Mesenchymal stem cell (in vitro differentiated cells and primary cell): Measurements from ENCODE around the gene ZMAT5.

Experiments
- DNase-seq: peaks from one replicate; pipeline ENCODE4 v3.0.0-alpha.2; 2013
- H2AFZ ChIP-seq: one replicate; pipeline ENCODE4 v1.6.1; 2013; ENCODE audit warnings: low read depth, mild to moderate bottlenecking, control low read depth, inconsistent platforms, low read length, moderate library complexity
- H2AK5ac ChIP-seq: 2 replicates; pipeline ENCODE4 v1.6.1; 2013; ENCODE audit warnings: low read length, moderate library complexity, mild to moderate bottlenecking, inconsistent platforms; ENCODE audit not compliant: severe bottlenecking
- H2BK120ac ChIP-seq: one replicate; pipeline ENCODE4 v1.6.1; 2013; ENCODE audit warnings: low read depth, mild to moderate bottlenecking, inconsistent platforms, low read length, moderate library complexity
- H2BK12ac ChIP-seq, 2 experiments: one replicate each; pipeline ENCODE4 v1.6.1; 2013; ENCODE audit warnings: inconsistent platforms in 2 of 2, low read length in 2 of 2, mild to moderate bottlenecking in 2 of 2, moderate library complexity in 2 of 2, control low read depth in 1 of 2
- H2BK15ac ChIP-seq: one replicate; pipeline ENCODE4 v1.6.1; 2013; ENCODE audit warnings: mild to moderate bottlenecking, low read depth, inconsistent platforms; ENCODE audit not compliant: poor library complexity, severe bottlenecking
- H2BK5ac ChIP-seq: 2 replicates; pipeline ENCODE4 v1.6.1; 2013; ENCODE audit warnings: low read depth, mild to moderate bottlenecking, low read length, control low read depth, inconsistent platforms; ENCODE audit not compliant: poor library complexity, severe bottlenecking
- H3K14ac ChIP-seq, 2 experiments: one replicate each; pipeline ENCODE4 v1.6.1; 2013; ENCODE audit warnings: inconsistent platforms in 2 of 2, low read length in 2 of 2, control low read depth in 1 of 2, mild to moderate bottlenecking in 1 of 2, moderate library complexity in 1 of 2
- H3K18ac ChIP-seq, 2 experiments: one replicate each; pipeline ENCODE4 v1.6.1; 2013; ENCODE audit warnings: inconsistent platforms in 2 of 2, low read length in 2 of 2, control low read depth in 1 of 2, low read depth in 1 of 2, mild to moderate bottlenecking in 1 of 2
- H3K23ac ChIP-seq, 2 experiments: one replicate each; pipeline ENCODE4 v1.6.1; 2013; ENCODE audit warnings: inconsistent platforms in 2 of 2, low read length in 2 of 2, mild to moderate bottlenecking in 2 of 2, moderate library complexity in 2 of 2, control low read depth in 1 of 2
- H3K27ac ChIP-seq: 2 replicates; pipeline ENCODE4 v1.5.1; 2013; ENCODE audit warnings: mild to moderate bottlenecking, moderate library complexity, low read length, control low read depth, inconsistent platforms; ENCODE audit not compliant: poor library complexity, severe bottlenecking
- H3K27me3 ChIP-seq, 2 experiments: 2 replicates each; pipeline versions ENCODE4 v1.6.1 to v1.7.0; 2013; ENCODE audit warnings: low read length in 2 of 2, mild to moderate bottlenecking in 2 of 2, moderate library complexity in 2 of 2, control low read depth in 1 of 2, inconsistent platforms in 1 of 2; ENCODE audit not compliant: control insufficient read depth in 1 of 2, insufficient read depth in 1 of 2
- H3K36me3 ChIP-seq, 2 experiments: 2 replicates each; pipeline versions ENCODE4 v1.6.1 to v1.7.0; 2013; ENCODE audit warnings: low read length in 2 of 2, control low read depth in 1 of 2, inconsistent platforms in 1 of 2, low read depth in 1 of 2, mild to moderate bottlenecking in 1 of 2; ENCODE audit not compliant: insufficient read depth in 2 of 2, control insufficient read depth in 1 of 2
- H3K4ac ChIP-seq, 2 experiments: one replicate each; pipeline ENCODE4 v1.6.1; 2013; ENCODE audit warnings: inconsistent platforms in 2 of 2, low read length in 2 of 2, mild to moderate bottlenecking in 2 of 2, moderate library complexity in 2 of 2, control low read depth in 1 of 2, low read depth in 1 of 2
- H3K4me1 ChIP-seq: 2 replicates; pipeline ENCODE4 v1.6.1; 2013; ENCODE audit warnings: low read depth, low read length, control low read depth; ENCODE audit not compliant: control insufficient read depth, insufficient read depth
- H3K4me2 ChIP-seq: 2 replicates; pipeline ENCODE4 v1.6.1; 2013; ENCODE audit warnings: low read length, mild to moderate bottlenecking, inconsistent platforms; ENCODE audit not compliant: poor library complexity, severe bottlenecking
- H3K4me3 ChIP-seq, 2 experiments: 2 replicates each; pipeline versions ENCODE4 v1.5.1 to v1.7.0; 2013; ENCODE audit warnings: low read length in 2 of 2, mild to moderate bottlenecking in 2 of 2, control low read depth in 1 of 2, low read depth in 1 of 2; ENCODE audit not compliant: insufficient read depth in 1 of 2
- H3K79me1 ChIP-seq: replicated peaks from 2 replicates; pipeline ENCODE4 v1.6.1; 2013; ENCODE audit warnings: mild to moderate bottlenecking, control low read depth, low read length, inconsistent platforms; ENCODE audit not compliant: poor library complexity, severe bottlenecking
- H3K9ac ChIP-seq: 2 replicates; pipeline ENCODE4 v1.7.0; 2013; ENCODE audit warnings: mild to moderate bottlenecking, low read length, moderate library complexity
- H3K9me3 ChIP-seq: 2 replicates; pipeline ENCODE4 v1.7.0; 2013; ENCODE audit warnings: mild to moderate bottlenecking, low read length; ENCODE audit not compliant: control insufficient read depth
- H4K8ac ChIP-seq: one replicate; pipeline ENCODE4 v1.6.1; 2013; ENCODE audit warnings: inconsistent platforms, mild to moderate bottlenecking, low read length, moderate library complexity
- H4K91ac ChIP-seq: one replicate; pipeline ENCODE4 v1.6.1; 2013; ENCODE audit warnings: mild to moderate bottlenecking, low read length, inconsistent platforms
- WGBS: methylation state at CpG from one replicate; pipeline ENCODE4 v1.1.7; 2013; ENCODE audit warnings: mixed read lengths; 5-methylcytosine and 5-hydroxymethylcytosine counted together

ZMAT5 gene

DNA sequence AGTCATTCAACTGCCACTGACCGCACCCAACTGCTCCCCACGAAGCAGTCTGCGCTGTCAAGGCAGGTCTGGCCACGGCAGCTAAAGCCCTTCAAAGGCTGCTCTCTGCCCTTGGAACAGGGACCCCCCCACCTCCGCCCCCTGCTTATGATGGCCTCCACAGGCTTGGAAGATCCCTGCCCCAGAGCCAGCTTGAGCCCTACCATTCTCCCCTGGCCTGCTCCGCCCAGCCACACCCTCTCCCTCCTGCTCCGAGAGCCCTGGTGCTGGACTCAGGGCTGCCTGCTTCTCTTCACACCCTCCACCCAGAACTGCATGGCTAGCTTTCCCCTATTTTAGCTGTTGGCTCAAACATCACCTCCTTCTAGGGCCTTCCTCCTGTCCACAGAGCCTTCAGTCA, 19.0 kb downstream of the ZMAT5 start:
- H3K36me3 ChIP-seq, result peaks cover 41 to 54% of the 10 kb centered on the region in 2 experiments
- peak overlapping the region in 1 of 2 experiments; percentile 70 for H3K23ac ChIP-seq
- no peak for DNase-seq
- H3K4me1 ChIP-seq, result peaks cover 3% of the 10 kb centered on the region
- no peak overlapping the region for H2BK15ac ChIP-seq
- no peak overlapping the region for H3K4me3 ChIP-seq
- no peak overlapping the region for H3K27ac ChIP-seq
- H3K18ac ChIP-seq, result no peak overlapping the region
- WGBS, result 91% methylated on average over 7 of the region's 7 CpGs
- H2BK12ac ChIP-seq, result no peak overlapping the region
- H3K4ac ChIP-seq, result no peak overlapping the region
- no peak overlapping the region for H2BK5ac ChIP-seq
- H2BK120ac ChIP-seq, result no peak overlapping the region
- H3K4me2 ChIP-seq, result no peak overlapping the region
- H2AK5ac ChIP-seq, result no peak overlapping the region
- peaks cover 2% of the 10 kb centered on the region for H3K79me1 ChIP-seq
- no peak overlapping the region for H4K91ac ChIP-seq
- no peak overlapping the region for H3K14ac ChIP-seq
- no peaks in the 10 kb centered on the region for H3K9me3 ChIP-seq
- no peak overlapping the region for H3K9ac ChIP-seq
- no peak overlapping the region for H4K8ac ChIP-seq
- no peak overlapping the region for H2AFZ ChIP-seq
- no peaks in the 10 kb centered on the region for H3K27me3 ChIP-seq

DNA sequence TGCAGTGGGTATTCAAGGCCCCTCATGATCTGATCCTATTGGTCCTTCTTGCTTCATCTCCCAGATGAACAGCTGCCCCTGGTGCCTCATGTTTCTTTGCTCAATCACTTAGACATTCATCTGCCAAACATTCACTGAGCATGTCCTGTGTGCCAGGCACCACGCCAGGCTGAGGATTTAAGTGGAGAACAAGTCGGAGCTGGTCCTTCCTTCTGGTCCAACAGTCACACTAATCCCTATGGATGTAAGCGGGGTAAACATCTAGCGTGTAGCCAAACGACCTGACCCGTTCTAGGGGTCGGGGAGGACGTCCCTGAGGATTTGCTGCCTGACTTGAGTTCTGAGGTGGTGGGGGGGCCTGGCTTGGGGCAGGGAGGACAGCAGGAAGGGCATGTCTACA, 21.9 kb downstream of the ZMAT5 start:
- Histone ChIP-seq H3K18ac (no peak overlapping the region), H3K4me1 (peaks cover 3% of the 10 kb centered on the region), H3K23ac (no peak overlapping the region), H3K9ac (no peak overlapping the region), H2BK12ac (no peak overlapping the region), H2BK15ac (no peak overlapping the region), H3K27ac (no peak overlapping the region), H3K79me1 (no peaks in the 10 kb centered on the region), H3K14ac (no peak overlapping the region), H3K4ac (no peak overlapping the region), H3K36me3 (peaks cover 53 to 65% of the 10 kb centered on the region in 2 experiments), H4K8ac (no peak overlapping the region), H2BK5ac (no peak overlapping the region), H3K4me3 (no peak overlapping the region), H3K27me3 (no peaks in the 10 kb centered on the region), H2AFZ (no peak overlapping the region), H2AK5ac (no peak overlapping the region), H2BK120ac (no peak overlapping the region), H4K91ac (no peak overlapping the region), H3K9me3 (no peaks in the 10 kb centered on the region), H3K4me2 (no peak overlapping the region)
- 88% methylated on average over 8 of the region's 8 CpGs for WGBS
- peak; percentile 7 for DNase-seq

DNA sequence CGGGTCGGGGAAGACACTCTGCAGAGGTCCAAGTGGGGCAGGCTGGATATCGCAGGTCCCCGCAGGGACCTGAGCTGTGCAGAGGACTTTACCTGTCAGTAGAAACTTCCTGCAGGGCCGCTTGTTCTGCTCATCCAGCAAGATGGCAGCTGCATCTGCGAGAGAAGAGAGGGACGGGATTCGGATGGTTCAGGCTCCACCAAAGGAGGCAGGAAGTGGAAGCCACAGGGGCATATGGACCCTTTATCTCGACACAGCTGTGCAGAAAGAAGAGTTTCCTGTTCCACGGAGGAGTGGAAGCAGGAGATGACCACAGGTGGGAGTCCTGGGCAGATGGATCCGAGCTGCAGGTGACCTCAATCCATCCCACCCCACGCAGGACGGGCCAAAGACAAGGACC, 24.5 kb downstream of the ZMAT5 start:
- Histone ChIP-seq H3K36me3 (peaks cover 46 to 69% of the 10 kb centered on the region in 2 experiments), H3K14ac (no peak overlapping the region), H2AK5ac (no peak overlapping the region), H3K4me3 (no peak overlapping the region), H2BK120ac (no peak overlapping the region), H3K9ac (no peak overlapping the region), H3K9me3 (no peaks in the 10 kb centered on the region), H2BK12ac (no peak overlapping the region), H4K91ac (no peak overlapping the region), H3K4me1 (peaks cover 5% of the 10 kb centered on the region), H3K27me3 (no peaks in the 10 kb centered on the region), H3K4ac (no peak overlapping the region), H3K79me1 (no peaks in the 10 kb centered on the region), H4K8ac (no peak overlapping the region), H3K27ac (no peak overlapping the region), H3K4me2 (no peak overlapping the region), H3K23ac (no peak overlapping the region), H2AFZ (no peak overlapping the region), H3K18ac (no peak overlapping the region), H2BK5ac (no peak overlapping the region), H2BK15ac (no peak overlapping the region)
- DNase-seq, result no peak
- 87% methylated on average over 13 of the region's 13 CpGs for WGBS

DNA sequence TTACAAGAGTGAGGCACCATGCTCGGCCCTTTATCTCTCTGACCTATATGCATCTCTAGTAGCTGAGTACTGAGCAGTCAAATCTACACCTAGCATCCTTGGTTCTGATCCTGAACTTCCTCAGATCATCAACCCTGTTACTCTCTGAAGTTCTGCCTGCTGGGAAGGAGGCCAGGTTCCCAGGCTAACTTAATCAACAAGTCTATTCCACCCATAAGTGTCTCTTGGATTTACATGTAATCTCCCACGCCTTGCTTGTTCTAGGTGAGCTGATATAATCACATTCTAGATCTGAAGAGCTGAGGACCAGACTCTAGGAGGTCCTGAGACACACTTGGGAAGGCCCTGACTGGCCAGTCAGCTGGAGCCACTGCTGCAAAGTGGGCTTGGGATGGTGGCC, 24.9 kb downstream of the ZMAT5 start:
- Histone ChIP-seq H3K9me3 (no peaks in the 10 kb centered on the region), H3K4me2 (no peak overlapping the region), H3K23ac (no peak overlapping the region), H2BK5ac (no peak overlapping the region), H3K4me1 (peaks cover 5% of the 10 kb centered on the region), H2AFZ (no peak overlapping the region), H4K8ac (no peak overlapping the region), H3K9ac (no peak overlapping the region), H2BK12ac (no peak overlapping the region), H3K27me3 (no peaks in the 10 kb centered on the region), H4K91ac (no peak overlapping the region), H3K4ac (no peak overlapping the region), H3K36me3 (peaks cover 42 to 66% of the 10 kb centered on the region in 2 experiments), H3K4me3 (no peak overlapping the region), H2BK15ac (no peak overlapping the region), H3K14ac (no peak overlapping the region), H3K79me1 (no peaks in the 10 kb centered on the region), H3K18ac (no peak overlapping the region), H3K27ac (no peak overlapping the region), H2AK5ac (no peak overlapping the region), H2BK120ac (no peak overlapping the region)
- DNase-seq, result no peak
- WGBS, result 92% methylated on average over 2 of the region's 2 CpGs
